Activated T-cell treated with anti-CD3 and anti-CD28 coated beads, Interleukin-2, amount 50 U/mL, for 48 hours (primary cell): Measurements from ENCODE around the gene MDFIC2.

Source experiments
- DNase-seq, 2 experiments: peaks; one replicate each; pipeline ENCODE4 v3.0.0-alpha.2; 2020

The MDFIC2 gene

GRCh38 chr3:70177881-70178645 lies 134.4 kb downstream of the MDFIC2 start:
- DNase-seq = no peak

- DNase-seq = no peak
These were observed 136.2 kb downstream of the MDFIC2 start for GRCh38 chr3:70176224-70176623.

GRCh38 chr3:70156808-70157207 lies 155.6 kb downstream of the MDFIC2 start:
- no peak for DNase-seq

GRCh38 chr3:70150599-70150998 lies 161.8 kb downstream of the MDFIC2 start:
- DNase-seq = no peak

- no peak for DNase-seq
These were observed 162.6 kb downstream of the MDFIC2 start for GRCh38 chr3:70149714-70150400.
